T-helper 17 cell (primary cell): Measurements from ENCODE around the gene FLNA. TPM values are rescaled to one million over a fixed set of nuclear protein-coding genes. Genes with fewer than 3 reads are reported as not detected.

Experiments used
- ATAC-seq: fragments of 150-1000 bp; cut with Tn5 transposase; 2 replicates; pipeline ENCODE4 v1.10.0; 2021; ENCODE audit warnings: mild to moderate bottlenecking, moderate library complexity
- DNase-seq, 3 donors: peaks; one replicate each; pipeline versions ENCODE4 v3.0.0 to v3.0.0-alpha.2; 2020 to 2021
- H3K9me3 ChIP-seq: one replicate; pipeline ENCODE4 v1.7.0; 2013; ENCODE audit warnings: low read length, mild to moderate bottlenecking; ENCODE audit not compliant: control insufficient read depth, poor library complexity, severe bottlenecking
- H3K27ac Mint-ChIP-seq: one replicate; pipeline ENCODE4 v1.8.0; 2022; ENCODE audit warnings: mild to moderate bottlenecking, moderate library complexity, mixed read lengths
- H3K27me3 Mint-ChIP-seq: one replicate; pipeline ENCODE4 v1.8.0; 2022; ENCODE audit warnings: mixed read lengths
- H3K36me3 Mint-ChIP-seq: one replicate; pipeline ENCODE4 v1.8.0; 2022; ENCODE audit warnings: low read depth, mixed read lengths
- H3K4me1 Mint-ChIP-seq: one replicate; pipeline ENCODE4 v1.8.0; 2022; ENCODE audit warnings: mild to moderate bottlenecking, mixed read lengths
- H3K4me3 Mint-ChIP-seq: one replicate; pipeline ENCODE4 v1.8.0; 2022; ENCODE audit warnings: mild to moderate bottlenecking, moderate library complexity, mixed read lengths
- total RNA-seq, 4 donors: library from RNA in 2 of 4; stranded (reverse) in 2 of 4; gene quantifications; one replicate each; pipeline ENCODE4 v1.2.3 and lab custom pipeline; 2022 to 2026

FLNA gene
- total RNA-seq, 2 donors from 2014 or later, result 1,780 to 2,536 TPM

DNA sequence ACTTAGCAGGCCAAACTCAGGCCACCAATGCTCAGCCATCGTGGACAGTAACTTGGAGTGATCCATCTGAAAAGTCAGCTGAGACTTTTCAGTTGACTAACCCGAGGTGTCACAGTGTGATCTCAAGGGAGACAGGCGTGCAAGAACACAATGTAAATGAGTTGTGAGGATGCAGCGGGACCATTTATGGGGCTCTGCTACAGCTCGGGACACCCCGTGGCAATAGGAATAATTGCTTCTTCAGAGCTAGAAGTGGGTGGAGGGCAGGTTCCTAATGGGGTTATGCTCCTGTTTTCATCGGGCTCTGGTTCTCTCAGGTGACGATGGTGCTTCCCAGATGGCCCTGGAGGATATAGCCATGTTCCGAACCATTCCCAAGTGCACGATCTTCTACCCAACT is 51.5 kb downstream of the FLNA start:
- Mint-ChIP-seq H3K4me1 (peaks cover 26% of the 10 kb centered on the region), H3K27me3 (no peaks in the 10 kb centered on the region), H3K36me3 (no peaks in the 10 kb centered on the region), H3K27ac (no peak overlapping the region), H3K4me3 (no peak overlapping the region)
- DNase-seq, result no peak
- no peak for ATAC-seq
- H3K9me3 ChIP-seq, result no peaks in the 10 kb centered on the region

DNA sequence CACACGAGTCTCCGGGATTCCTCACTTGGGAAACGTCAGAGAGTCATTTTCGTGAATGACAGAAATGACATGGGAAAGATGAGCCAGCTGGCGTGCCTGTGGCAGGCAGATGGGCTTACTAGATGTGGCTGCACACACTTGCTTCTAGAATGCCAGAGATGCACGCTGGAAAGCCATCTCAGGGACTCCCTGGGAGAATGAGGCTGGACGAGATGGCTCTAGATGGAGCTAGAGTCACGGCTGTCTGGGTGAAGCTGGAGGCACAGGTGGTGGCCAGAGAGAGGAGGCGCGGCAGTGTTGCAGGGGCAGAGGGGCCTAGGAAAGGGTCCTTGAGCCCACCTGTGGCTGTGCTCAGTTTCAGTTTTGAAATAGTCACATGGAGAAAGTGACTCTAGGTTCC is 52.8 kb downstream of the FLNA start:
- Mint-ChIP-seq H3K4me1 (peaks cover 23% of the 10 kb centered on the region), H3K36me3 (no peaks in the 10 kb centered on the region), H3K4me3 (no peak overlapping the region), H3K27me3 (no peaks in the 10 kb centered on the region), H3K27ac (no peak overlapping the region)
- H3K9me3 ChIP-seq, result no peaks in the 10 kb centered on the region
- no peak for DNase-seq
- peak; percentile 44 for ATAC-seq

DNA sequence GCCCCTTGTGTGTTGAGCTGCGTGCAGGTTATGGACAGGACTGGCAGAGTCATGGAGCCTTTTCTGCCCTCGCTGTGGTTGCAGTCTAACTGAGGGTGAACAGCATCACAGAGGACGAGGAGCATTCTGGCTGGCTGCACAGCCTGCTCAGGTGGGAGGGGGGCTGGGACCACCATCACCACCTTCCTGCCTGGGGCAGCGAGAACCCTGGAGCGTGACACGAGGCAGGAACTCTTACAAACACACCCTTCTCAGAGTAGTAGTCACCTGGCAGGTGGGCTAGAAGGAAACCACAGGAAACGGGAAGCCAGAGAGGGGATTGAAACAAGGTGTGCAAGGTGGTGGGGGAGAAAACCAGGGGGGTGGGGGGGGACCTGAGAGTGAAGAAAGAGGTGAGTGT is 53.3 kb downstream of the FLNA start:
- no peak overlapping the region for H3K27ac Mint-ChIP-seq
- ATAC-seq, result no peak
- no peak for DNase-seq
- H3K27me3 Mint-ChIP-seq, result no peaks in the 10 kb centered on the region
- H3K4me1 Mint-ChIP-seq, result peaks cover 19% of the 10 kb centered on the region
- no peak overlapping the region for H3K4me3 Mint-ChIP-seq
- H3K9me3 ChIP-seq, result no peaks in the 10 kb centered on the region
- no peaks in the 10 kb centered on the region for H3K36me3 Mint-ChIP-seq

DNA sequence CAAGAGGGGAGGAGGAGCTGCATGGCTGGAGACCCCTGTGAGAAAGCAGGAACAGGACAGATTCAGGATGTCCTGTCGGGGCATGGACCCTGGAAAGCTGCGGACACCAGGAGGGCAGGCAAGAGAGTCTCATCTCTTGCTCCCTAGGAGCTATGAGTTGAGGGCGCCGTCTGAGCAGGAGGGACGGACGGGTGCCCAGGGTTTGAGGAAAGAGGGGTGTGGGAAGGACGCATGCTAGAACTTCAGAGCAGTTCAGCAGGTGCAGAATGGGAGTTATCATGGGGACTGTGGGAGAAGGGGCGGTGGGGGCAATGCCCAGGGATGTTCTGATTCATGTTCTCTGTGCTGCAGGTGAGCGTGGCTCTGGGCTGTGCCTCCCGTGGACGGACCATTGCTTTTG is 54.0 kb downstream of the FLNA start:
- peak overlapping the region; percentile 83 for H3K27ac Mint-ChIP-seq
- DNase-seq (no peak), ATAC-seq (no peak)
- no peaks in the 10 kb centered on the region for H3K27me3 Mint-ChIP-seq
- H3K36me3 Mint-ChIP-seq, result no peaks in the 10 kb centered on the region
- peaks cover 17% of the 10 kb centered on the region for H3K4me1 Mint-ChIP-seq
- peak overlapping the region; percentile 9 for H3K4me3 Mint-ChIP-seq
- H3K9me3 ChIP-seq, result no peaks in the 10 kb centered on the region

- DNase-seq (peak in 1 of 3 donors; percentile 8), ATAC-seq (peak; percentile 57)
- Mint-ChIP-seq H3K27me3 (no peaks in the 10 kb centered on the region), H3K27ac (no peak overlapping the region), H3K4me1 (peaks cover 24% of the 10 kb centered on the region), H3K4me3 (peak overlapping the region; percentile 78), H3K36me3 (no peaks in the 10 kb centered on the region)
- no peaks in the 10 kb centered on the region for H3K9me3 ChIP-seq
Observed at GRCh38 chrX:154317391-154317995, 56.9 kb downstream of the FLNA start.

DNA sequence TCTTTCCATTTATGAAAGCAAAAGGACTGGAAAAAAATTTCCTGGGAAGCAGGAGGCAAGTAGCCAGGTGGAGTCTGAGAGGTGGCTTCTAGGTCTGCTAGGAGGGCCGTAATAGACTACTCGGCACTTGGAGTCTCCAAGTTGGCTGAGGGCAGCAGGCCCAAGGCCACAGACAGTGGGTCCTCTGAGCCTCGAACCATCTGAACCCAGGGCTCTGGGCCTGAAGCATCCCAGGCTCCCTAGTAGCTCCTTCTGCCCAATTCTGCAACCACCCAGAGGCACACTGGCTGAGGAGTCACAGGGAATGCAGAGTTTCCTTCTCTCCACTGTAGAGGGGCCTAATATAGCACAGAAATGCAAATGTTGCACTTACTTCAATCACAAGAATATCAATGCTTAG is 59.0 kb downstream of the FLNA start:
- ATAC-seq (no peak), DNase-seq (no peak)
- H3K9me3 ChIP-seq, result no peaks in the 10 kb centered on the region
- H3K4me1 Mint-ChIP-seq, result peaks cover 23% of the 10 kb centered on the region
- H3K4me3 Mint-ChIP-seq, result no peak overlapping the region
- H3K27me3 Mint-ChIP-seq, result no peaks in the 10 kb centered on the region
- H3K27ac Mint-ChIP-seq, result no peak overlapping the region
- no peaks in the 10 kb centered on the region for H3K36me3 Mint-ChIP-seq

DNA sequence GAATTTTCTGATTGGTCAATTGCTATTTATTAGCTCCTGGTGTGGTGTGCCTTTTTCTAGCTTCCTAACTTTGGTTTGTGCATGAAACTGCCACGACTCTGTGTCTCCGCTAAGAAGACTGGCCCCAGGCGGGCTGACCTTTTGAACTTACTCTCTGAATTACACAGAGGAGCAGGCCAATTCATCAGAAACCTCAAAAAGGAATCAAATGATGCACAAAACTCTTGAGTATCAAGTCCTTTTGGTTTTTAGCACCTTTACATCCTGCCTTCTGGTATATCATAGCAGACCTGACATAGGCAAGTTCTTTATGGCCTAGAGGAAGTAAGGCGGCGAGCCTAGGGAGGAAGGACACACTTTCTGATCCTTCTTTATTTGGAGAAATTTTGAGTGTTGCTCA is 61.3 kb downstream of the FLNA start:
- Mint-ChIP-seq H3K4me1 (peaks cover 23% of the 10 kb centered on the region), H3K4me3 (no peak overlapping the region), H3K27me3 (no peaks in the 10 kb centered on the region), H3K36me3 (no peaks in the 10 kb centered on the region), H3K27ac (peak overlapping the region; percentile 77)
- peak; percentile 45 for ATAC-seq
- no peaks in the 10 kb centered on the region for H3K9me3 ChIP-seq
- DNase-seq, result no peak

DNA sequence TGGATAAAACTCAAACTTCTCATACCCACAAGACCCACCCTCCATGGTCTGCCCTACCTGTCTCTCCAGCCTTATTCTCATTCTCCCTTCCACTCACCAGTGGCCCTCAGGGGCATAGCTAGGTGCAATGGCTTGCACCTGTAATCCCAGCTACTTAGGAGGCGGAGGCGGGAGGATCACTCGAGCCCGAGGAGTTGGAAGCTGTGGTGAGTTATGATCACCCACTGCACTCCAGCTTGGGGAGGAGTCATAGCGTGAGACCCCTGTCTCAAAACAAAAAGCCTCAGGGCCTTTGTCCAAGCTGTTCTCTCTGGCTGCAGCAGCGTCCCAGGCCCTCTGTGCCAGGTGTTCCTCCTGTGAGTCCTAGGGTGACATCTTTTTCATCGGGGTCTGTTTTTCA is 62.3 kb downstream of the FLNA start:
- no peaks in the 10 kb centered on the region for H3K36me3 Mint-ChIP-seq
- peak overlapping the region; percentile 73 for H3K27ac Mint-ChIP-seq
- DNase-seq (no peak), ATAC-seq (no peak)
- H3K4me1 Mint-ChIP-seq, result peaks cover 24% of the 10 kb centered on the region
- no peak overlapping the region for H3K4me3 Mint-ChIP-seq
- no peaks in the 10 kb centered on the region for H3K9me3 ChIP-seq
- H3K27me3 Mint-ChIP-seq, result no peaks in the 10 kb centered on the region

GRCh38 chrX:154310616-154311536 is 63.6 kb downstream of the FLNA start:
- Mint-ChIP-seq H3K36me3 (no peaks in the 10 kb centered on the region), H3K4me1 (peaks cover 24% of the 10 kb centered on the region), H3K27ac (peak overlapping the region; percentile 21), H3K4me3 (no peak overlapping the region), H3K27me3 (no peaks in the 10 kb centered on the region)
- no peak for ATAC-seq
- DNase-seq, result no peak
- H3K9me3 ChIP-seq, result no peaks in the 10 kb centered on the region

- Mint-ChIP-seq H3K27ac (no peak overlapping the region), H3K36me3 (no peaks in the 10 kb centered on the region), H3K27me3 (no peaks in the 10 kb centered on the region), H3K4me1 (peaks cover 24% of the 10 kb centered on the region), H3K4me3 (no peak overlapping the region)
- ATAC-seq (no peak), DNase-seq (no peak)
- no peaks in the 10 kb centered on the region for H3K9me3 ChIP-seq
Observed at GRCh38 chrX:154309041-154309775, 65.2 kb downstream of the FLNA start.

- Mint-ChIP-seq H3K27me3 (no peaks in the 10 kb centered on the region), H3K36me3 (no peaks in the 10 kb centered on the region), H3K4me1 (peaks cover 22% of the 10 kb centered on the region), H3K27ac (peak overlapping the region; percentile 65), H3K4me3 (peak overlapping the region; percentile 52)
- H3K9me3 ChIP-seq, result no peaks in the 10 kb centered on the region
- ATAC-seq (peak; percentile 87), DNase-seq (peak; percentile 34 to 75 (median 50))
Observed at GRCh38 chrX:154308108-154308946, 66.1 kb downstream of the FLNA start.

DNA sequence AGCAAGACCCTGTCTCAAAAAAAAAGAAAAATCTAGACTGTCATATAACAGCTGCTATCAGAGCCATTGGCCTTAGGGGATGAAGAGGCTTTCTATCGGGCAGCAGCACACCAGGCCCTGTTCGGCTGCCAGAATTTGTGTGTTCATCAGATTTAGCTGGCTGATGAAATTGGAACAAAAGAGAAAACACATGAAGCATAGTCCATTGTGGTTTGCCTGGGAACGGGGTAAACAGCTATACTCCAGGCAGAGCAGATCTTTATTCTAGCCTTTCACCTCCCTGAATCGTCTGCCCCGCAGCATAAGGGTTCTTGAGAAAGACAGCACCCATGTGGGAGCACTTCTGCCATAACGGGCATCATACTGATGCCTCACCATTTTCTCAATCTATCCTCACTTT is 67.2 kb downstream of the FLNA start:
- DNase-seq (no peak), ATAC-seq (no peak)
- no peaks in the 10 kb centered on the region for H3K9me3 ChIP-seq
- Mint-ChIP-seq H3K27ac (peak overlapping the region; percentile 65), H3K4me3 (no peak overlapping the region), H3K27me3 (no peaks in the 10 kb centered on the region), H3K4me1 (peaks cover 17% of the 10 kb centered on the region), H3K36me3 (no peaks in the 10 kb centered on the region)
